Thyroid gland (tissue), 4 donors: Measurements from ENCODE around the gene ZNF22.

ENCODE experiments used
- CTCF ChIP-seq, 6 experiments: fragments of 200-600 bp in 3 of 6; fragments of 450-650 bp in 3 of 6; sonication (generic) in 3 of 6; IDR thresholded peaks; one replicate each; pipeline ENCODE4 v1.5.1; 2016 to 2019; ENCODE audit warnings: antibody characterized with exemption in 6 of 6, mild to moderate bottlenecking in 2 of 6, inconsistent platforms in 1 of 6, moderate library complexity in 1 of 6
- POLR2A ChIP-seq, 2 donors: fragments of 450-650 bp; IDR thresholded peaks; one replicate each; pipeline ENCODE4 v1.6.1; 2017; ENCODE audit warnings: antibody characterized with exemption in 2 of 2, mild to moderate bottlenecking in 2 of 2, moderate library complexity in 1 of 2

GRCh38 chr10:44971434-44971833 is 29.3 kb upstream of the ZNF22 start:
- TF ChIP-seq CTCF (IDR thresholded peaks at IDR 0.05) = no peak
- TF ChIP-seq POLR2A (IDR thresholded peaks at IDR 0.05) = no peak
